ENCODE data around the gene FDCSP. TPM values are rescaled to one million over a fixed set of nuclear protein-coding genes. Genes with fewer than 3 reads are reported as not detected.

Gene FDCSP
- total and polyA plus RNA-seq, 2 donors (not counting 1 experiment from before 2014, with no cell fraction given) = not detected

DNA sequence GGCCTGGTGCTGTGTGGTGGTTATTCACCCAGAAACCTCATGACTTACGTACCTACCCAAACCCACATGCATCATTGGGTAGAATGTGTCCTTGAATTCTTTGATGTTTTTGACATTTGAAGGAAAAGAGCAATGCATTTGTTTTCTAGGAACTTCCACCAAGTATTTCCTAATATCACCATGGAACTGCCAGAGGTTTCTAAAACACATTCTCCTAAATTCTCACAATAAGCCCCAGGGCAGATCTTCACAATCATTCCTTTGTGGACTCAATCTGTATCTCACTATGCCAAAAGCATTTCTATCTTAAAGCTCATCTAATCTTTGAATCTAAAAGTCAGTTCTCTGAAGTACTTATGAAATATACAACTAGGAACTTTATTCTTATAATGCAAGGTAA lies 38.7 kb upstream of the FDCSP start:
- ChIA-PET CTCF (no interaction called here), POLR2A (no interaction called here)
- no peaks in the 10 kb centered on the region for H3K4me1 ChIP-seq (ENCODE audit: control insufficient read depth in 2 of 2, insufficient read depth in 2 of 2, low read length in 2 of 2)
- no peak overlapping the region for H3K9ac ChIP-seq (ENCODE audit: low read length)
- Mint-ChIP-seq H3K9me3 (ENCODE audit: insufficient read depth) (no peaks in the 10 kb centered on the region), H3K27me3 (no peaks in the 10 kb centered on the region), H3K4me3 (no peak overlapping the region), H3K27ac (no peak overlapping the region), H3K4me1 (no peaks in the 10 kb centered on the region)
- no peaks in the 10 kb centered on the region for H4K20me1 ChIP-seq (ENCODE audit: control insufficient read depth, insufficient read depth, low read length, poor library complexity, severe bottlenecking)
- DNase-seq (no peak), ATAC-seq (ENCODE audit: low read depth) (no peak)
- no peak overlapping the region for H3K4me2 ChIP-seq (replicated peaks; ENCODE audit: low read depth, low read length, poor library complexity, severe bottlenecking)
- WGBS (ENCODE audit: insufficient coverage) = no CpG with 5 or more reads among the region's 1 CpG
- no peaks in the 10 kb centered on the region for H3K27me3 ChIP-seq (replicated peaks in 1 of 4; ENCODE audit: control extremely low read depth in 1 of 4, control insufficient read depth in 3 of 4, insufficient read depth in 4 of 4, low read length in 3 of 4)
- intact Hi-C loops (cut with micrococcal nuclease) = no loop called here
- TF ChIP-seq, protein P1, sequence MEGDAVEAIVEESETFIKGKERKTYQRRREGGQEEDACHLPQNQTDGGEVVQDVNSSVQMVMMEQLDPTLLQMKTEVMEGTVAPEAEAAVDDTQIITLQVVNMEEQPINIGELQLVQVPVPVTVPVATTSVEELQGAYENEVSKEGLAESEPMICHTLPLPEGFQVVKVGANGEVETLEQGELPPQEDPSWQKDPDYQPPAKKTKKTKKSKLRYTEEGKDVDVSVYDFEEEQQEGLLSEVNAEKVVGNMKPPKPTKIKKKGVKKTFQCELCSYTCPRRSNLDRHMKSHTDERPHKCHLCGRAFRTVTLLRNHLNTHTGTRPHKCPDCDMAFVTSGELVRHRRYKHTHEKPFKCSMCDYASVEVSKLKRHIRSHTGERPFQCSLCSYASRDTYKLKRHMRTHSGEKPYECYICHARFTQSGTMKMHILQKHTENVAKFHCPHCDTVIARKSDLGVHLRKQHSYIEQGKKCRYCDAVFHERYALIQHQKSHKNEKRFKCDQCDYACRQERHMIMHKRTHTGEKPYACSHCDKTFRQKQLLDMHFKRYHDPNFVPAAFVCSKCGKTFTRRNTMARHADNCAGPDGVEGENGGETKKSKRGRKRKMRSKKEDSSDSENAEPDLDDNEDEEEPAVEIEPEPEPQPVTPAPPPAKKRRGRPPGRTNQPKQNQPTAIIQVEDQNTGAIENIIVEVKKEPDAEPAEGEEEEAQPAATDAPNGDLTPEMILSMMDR (IDR thresholded peaks at IDR 0.05) = no peak
- no peak for TF ChIP-seq EZH2 (IDR thresholded peaks at IDR 0.05; ENCODE audit: borderline replicate concordance, insufficient read depth, low read depth, low read length, poor library complexity, severe bottlenecking)
- no peaks in the 10 kb centered on the region for H3K9me3 ChIP-seq (ENCODE audit: control extremely low read depth in 1 of 3, control insufficient read depth in 2 of 3, insufficient read depth in 1 of 3, low read length in 2 of 3)
- H3K4me3 ChIP-seq (ENCODE audit: control extremely low read depth in 1 of 5, extremely low read depth in 1 of 5, insufficient read depth in 1 of 5, low read depth in 2 of 5, low read length in 4 of 5) = no peak overlapping the region
- no peaks in the 10 kb centered on the region for H3K79me2 ChIP-seq (ENCODE audit: control insufficient read depth, insufficient read depth, low read length)
- no peak overlapping the region for H2AFZ ChIP-seq (ENCODE audit: insufficient read depth, low read depth, low read length, poor library complexity, severe bottlenecking)
- H3K36me3 ChIP-seq (replicated peaks in 1 of 2; ENCODE audit: control extremely low read depth in 1 of 2, control insufficient read depth in 1 of 2, extremely low read depth in 1 of 2, insufficient read depth in 2 of 2, low read length in 1 of 2) = no peaks in the 10 kb centered on the region
- H3K27ac ChIP-seq (ENCODE audit: low read length in 2 of 2) = no peak overlapping the region

DNA sequence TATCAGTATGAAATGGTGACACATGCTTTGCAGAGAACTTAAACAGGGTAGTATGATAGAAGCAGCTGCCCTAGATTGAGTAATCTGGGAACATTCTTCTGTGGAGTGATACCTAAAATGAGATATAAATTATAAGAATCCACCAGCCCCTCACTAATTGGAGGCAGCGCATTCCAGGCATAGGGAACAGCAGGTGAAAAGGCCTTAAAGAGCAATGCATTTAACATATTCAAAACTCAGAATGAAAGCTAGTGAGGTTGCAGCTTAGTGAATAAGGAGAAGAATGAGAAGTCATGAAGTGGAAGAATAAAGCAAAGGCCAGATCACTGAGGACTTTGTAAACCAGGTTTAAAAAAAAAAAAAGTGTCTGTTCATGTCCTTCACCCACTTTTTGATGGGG lies 35.3 kb upstream of the FDCSP start:
- CTCF ChIA-PET = no interaction called here
- intact Hi-C loops (cut with micrococcal nuclease) = no loop called here
- H3K27me3 Mint-ChIP-seq = no peaks in the 10 kb centered on the region

More for the DNA sequence above, 35.3 kb upstream of the FDCSP start:
- Mint-ChIP-seq H3K9me3 (ENCODE audit: insufficient read depth) (no peaks in the 10 kb centered on the region), H3K4me3 (no peak overlapping the region), H3K4me1 (no peaks in the 10 kb centered on the region), H3K27ac (no peak overlapping the region)
- no CpG with 5 or more reads among the region's 1 CpG for whole genome bisulfite sequencing (ENCODE audit: insufficient coverage)
- Histone ChIP-seq H3K9ac (ENCODE audit: low read length) (no peak overlapping the region), H3K9me3 (ENCODE audit: control extremely low read depth in 1 of 3, control insufficient read depth in 2 of 3, insufficient read depth in 1 of 3, low read length in 2 of 3) (no peaks in the 10 kb centered on the region), H2AFZ (ENCODE audit: insufficient read depth, low read depth, low read length, poor library complexity, severe bottlenecking) (no peak overlapping the region), H3K36me3 (replicated peaks in 1 of 2; ENCODE audit: control extremely low read depth in 1 of 2, control insufficient read depth in 1 of 2, extremely low read depth in 1 of 2, insufficient read depth in 2 of 2, low read length in 1 of 2) (no peaks in the 10 kb centered on the region), H3K79me2 (ENCODE audit: control insufficient read depth, insufficient read depth, low read length) (no peaks in the 10 kb centered on the region), H3K27ac (ENCODE audit: low read length in 2 of 2) (no peak overlapping the region), H4K20me1 (ENCODE audit: control insufficient read depth, insufficient read depth, low read length, poor library complexity, severe bottlenecking) (no peaks in the 10 kb centered on the region), H3K4me3 (ENCODE audit: control extremely low read depth in 1 of 5, extremely low read depth in 1 of 5, insufficient read depth in 1 of 5, low read depth in 2 of 5, low read length in 4 of 5) (no peak overlapping the region), H3K4me2 (replicated peaks; ENCODE audit: low read depth, low read length, poor library complexity, severe bottlenecking) (no peak overlapping the region), H3K27me3 (replicated peaks in 1 of 4; ENCODE audit: control extremely low read depth in 1 of 4, control insufficient read depth in 3 of 4, insufficient read depth in 4 of 4, low read length in 3 of 4) (no peaks in the 10 kb centered on the region), H3K4me1 (ENCODE audit: control insufficient read depth in 2 of 2, insufficient read depth in 2 of 2, low read length in 2 of 2) (no peaks in the 10 kb centered on the region)
- POLR2A ChIA-PET = no interaction called here
- DNase-seq (no peak), ATAC-seq (ENCODE audit: low read depth) (no peak)
- TF ChIP-seq, protein P1 (IDR thresholded peaks at IDR 0.05) = no peak
- TF ChIP-seq EZH2 (IDR thresholded peaks at IDR 0.05; ENCODE audit: borderline replicate concordance, insufficient read depth, low read depth, low read length, poor library complexity, severe bottlenecking) = no peak
